HUES64 (cell line): ENCODE measurements around the gene MORC4.

Experiments used
- H3K27ac ChIP-seq: 2 replicates; pipeline ENCODE4 v1.7.0; 2013; ENCODE audit warnings: low read depth, low read length, inconsistent platforms
- H3K27me3 ChIP-seq: 2 replicates; pipeline ENCODE4 v1.6.1; 2013; ENCODE audit warnings: mild to moderate bottlenecking, low read length; ENCODE audit not compliant: insufficient read depth
- H3K36me3 ChIP-seq: 2 replicates; pipeline ENCODE4 v1.6.1; 2013; ENCODE audit warnings: mild to moderate bottlenecking, low read length; ENCODE audit not compliant: insufficient read depth
- H3K4me1 ChIP-seq: 2 replicates; pipeline ENCODE4 v1.6.1; 2013; ENCODE audit warnings: mild to moderate bottlenecking, low read length, moderate library complexity; ENCODE audit not compliant: insufficient read depth
- H3K4me3 ChIP-seq: 2 replicates; pipeline ENCODE4 v1.5.1; 2013; ENCODE audit warnings: mild to moderate bottlenecking, low read length, moderate library complexity
- H3K9ac ChIP-seq: 2 replicates; pipeline ENCODE4 v1.6.1; 2013; ENCODE audit warnings: mild to moderate bottlenecking, low read depth, low read length
- H3K9me3 ChIP-seq: 2 replicates; pipeline ENCODE4 v1.6.1; 2013; ENCODE audit warnings: low read depth, low read length; ENCODE audit not compliant: insufficient read depth
- WGBS: fragments of 150-250, 120-280 bp; methylation state at CpG from one replicate; pipeline ENCODE4 v1.1.7; 2013; ENCODE audit warnings: missing lambda C conversion rate; 5-methylcytosine and 5-hydroxymethylcytosine counted together

MORC4 gene

DNA sequence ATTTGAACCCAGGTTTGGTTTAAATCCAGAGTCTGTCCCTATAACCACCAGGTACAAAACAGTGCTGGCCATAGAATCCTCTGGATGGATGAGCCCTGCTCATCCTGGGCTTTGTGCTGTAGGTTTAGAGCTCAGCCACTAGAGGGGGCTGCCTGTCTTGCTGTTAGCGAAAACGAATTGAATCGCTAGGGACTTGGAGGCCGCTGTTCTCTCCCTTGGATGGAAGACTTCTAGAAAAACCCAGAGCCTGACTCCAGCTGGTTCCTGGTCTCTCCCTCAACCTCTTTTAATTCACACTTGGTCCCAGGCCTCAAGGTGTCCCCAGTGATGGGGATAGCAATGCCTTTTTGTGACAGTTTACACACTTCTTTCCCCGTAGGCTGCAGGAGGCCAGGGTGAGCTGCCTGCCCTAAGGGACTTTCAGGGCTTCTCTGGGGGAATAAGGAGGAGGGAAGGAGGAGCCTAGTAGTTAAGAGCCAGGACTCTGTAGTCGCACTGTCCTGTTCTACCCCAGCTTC is 105.6 kb downstream of the MORC4 start:
- Histone ChIP-seq H3K27me3 (no peaks in the 10 kb centered on the region), H3K9ac (no peak overlapping the region), H3K9me3 (no peaks in the 10 kb centered on the region), H3K4me1 (no peaks in the 10 kb centered on the region), H3K4me3 (no peak overlapping the region), H3K36me3 (no peaks in the 10 kb centered on the region), H3K27ac (no peak overlapping the region)
- WGBS: 11% methylated on average over 5 of the region's 6 CpGs

- no peaks in the 10 kb centered on the region for H3K9me3 ChIP-seq
- 88% methylated on average over 7 of the region's 7 CpGs for WGBS
- no peaks in the 10 kb centered on the region for H3K4me1 ChIP-seq
- no peaks in the 10 kb centered on the region for H3K36me3 ChIP-seq
- H3K27ac ChIP-seq: no peak overlapping the region
- H3K9ac ChIP-seq: no peak overlapping the region
- H3K4me3 ChIP-seq: no peak overlapping the region
- H3K27me3 ChIP-seq: no peaks in the 10 kb centered on the region
These were observed 108.1 kb downstream of the MORC4 start for GRCh38 chrX:106891762-106892460.
